H1 (cell line): ENCODE data around the gene IL21R. TPM values are rescaled to one million over a fixed set of nuclear protein-coding genes. Genes with fewer than 3 reads are reported as not detected.

Experiments
- CHD1 ChIP-seq: IDR thresholded peaks from 2 replicates; pipeline ENCODE4 v1.6.1; 2012; ENCODE audit warnings: low read depth, low read length, improper control_type of control experiment
- SIN3A ChIP-seq, 2 experiments: IDR thresholded peaks in 1 of 2; conservative IDR thresholded peaks in 1 of 2; 2 replicates each; pipeline ENCODE4 v1.6.1; 2011 to 2012; ENCODE audit warnings: low read length in 2 of 2, improper control_type of control experiment in 1 of 2, low read depth in 1 of 2, mild to moderate bottlenecking in 1 of 2
- polyA plus RNA-seq, 7 experiments: library from polyadenylated mRNA; depleted of rRNA in 3 of 7; stranded (reverse) in 5 of 7; unstranded in 2 of 7; fragments of >200 nt in 5 of 7; fragments of 200-250 nt in 2 of 7; gene quantifications; 1 replicate in 5 of 7; 2 replicates in 1 of 7; 4 replicates in 1 of 7; pipeline versions ENCODE4 v1.2.1 to v1.2.3, GENCODE V29; 2011 to 2013; ENCODE audit warnings: missing spikeins in 2 of 7, mixed read lengths in 2 of 7
- total RNA-seq: library from RNA; stranded (reverse); fragmentation: NEBNext Ultra II Directional; extraction: Animal tissue kit (Norgen Biotek cat#: 25700); gene quantifications from 2 replicates; pipeline ENCODE4 v1.2.1, GENCODE V29; 2021

The IL21R gene
- total and polyA plus RNA-seq, 2 of the 8 experiments (the other 6 are each of a cell fraction or from before 2014, with no cell fraction given) = 0.34 to 0.70 TPM

DNA sequence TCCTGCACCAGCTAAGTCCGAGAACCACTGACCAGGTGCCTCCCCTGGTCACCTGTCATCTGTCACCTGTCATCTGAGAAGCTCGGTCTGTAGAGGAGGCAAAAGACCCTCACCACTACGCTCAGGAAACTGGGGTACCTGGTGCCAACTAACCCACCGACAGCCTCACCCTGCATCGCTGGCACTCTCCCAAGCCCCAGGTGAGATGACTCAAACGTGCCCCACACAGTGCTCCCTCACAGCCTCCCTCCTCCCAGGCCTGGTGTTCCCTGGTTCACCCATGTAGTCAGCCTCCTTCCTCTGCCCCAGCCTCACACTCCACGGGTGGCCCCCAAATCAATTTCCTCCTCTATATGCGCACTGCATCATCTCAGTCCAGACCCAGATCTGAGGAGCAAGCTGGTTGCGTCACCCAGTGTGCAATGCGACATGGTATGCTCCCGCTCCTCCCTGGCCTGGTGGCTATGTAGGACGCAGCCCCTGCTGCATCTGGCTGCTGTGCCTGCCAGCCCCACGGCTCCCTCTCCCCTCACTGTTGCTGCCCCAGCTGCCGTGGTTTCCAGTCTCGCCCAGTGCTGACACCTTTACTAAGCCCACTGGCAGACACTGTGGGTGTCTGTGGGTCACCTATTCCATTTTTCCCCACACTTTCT is 79.4 kb downstream of the IL21R start (continued):
- no peak for TF ChIP-seq SIN3A (conservative IDR thresholded peaks at IDR 0.05 in 1 of 2, IDR thresholded peaks at IDR 0.05 in 1 of 2; ENCODE audit: low read depth in 1 of 2, low read length in 2 of 2)
- TF ChIP-seq CHD1 = no peak
